Muscle of back (tissue), 11 donors: Measurements from ENCODE around the gene PI4KB. TPM values are rescaled to one million over a fixed set of nuclear protein-coding genes. Genes with fewer than 3 reads are reported as not detected.

Source experiments
- DNase-seq, 3 donors: peaks; one replicate each; pipeline versions ENCODE4 v3.0.0 to v3.0.0-alpha.2; 2013
- polyA plus RNA-seq, 10 donors: library from polyadenylated mRNA; unstranded; fragments of 120-200 nt; gene quantifications; one replicate each; pipeline ENCODE4 v1.2.1, GENCODE V29; 2013; ENCODE audit not compliant: insufficient read length in 10 of 10

Gene PI4KB
- polyA plus RNA-seq, 10 donors = 37.4 to 57.5 (median 46.2) TPM

GRCh38 chr1:151312826-151313225 is 14.4 kb downstream of the PI4KB start:
- no peak for DNase-seq

GRCh38 chr1:151312411-151312810 is 14.8 kb downstream of the PI4KB start:
- no peak for DNase-seq

GRCh38 chr1:151311589-151312331 is 15.5 kb downstream of the PI4KB start:
- peak in 1 of 3 donors; percentile 96 for DNase-seq

- DNase-seq = no peak
Observed at GRCh38 chr1:151311011-151311410, 16.2 kb downstream of the PI4KB start.

- peak in 2 of 3 donors; percentile 52 to 72 for DNase-seq
Observed at GRCh38 chr1:151309811-151310323, 17.3 kb downstream of the PI4KB start.

- DNase-seq = no peak
Observed at GRCh38 chr1:151294742-151295462, 32.3 kb downstream of the PI4KB start.

GRCh38 chr1:151293093-151293492 is 34.1 kb downstream of the PI4KB start:
- DNase-seq = no peak

- peak in 1 of 3 donors; percentile 44 for DNase-seq
Observed at GRCh38 chr1:151292207-151293030, 34.8 kb downstream of the PI4KB start.

GRCh38 chr1:151290709-151291303 is 36.4 kb downstream of the PI4KB start:
- peak in 1 of 3 donors; percentile 23 for DNase-seq

- no peak for DNase-seq
Observed at GRCh38 chr1:151289991-151290708, 37.1 kb downstream of the PI4KB start.

- DNase-seq = no peak
Observed at GRCh38 chr1:151289080-151289935, 37.9 kb downstream of the PI4KB start.

- DNase-seq = no peak
Observed at GRCh38 chr1:151288502-151288901, 38.7 kb downstream of the PI4KB start.

GRCh38 chr1:151287767-151288500 is 39.3 kb downstream of the PI4KB start:
- no peak for DNase-seq

GRCh38 chr1:151287341-151287699 is 39.9 kb downstream of the PI4KB start:
- no peak for DNase-seq

GRCh38 chr1:151286619-151287340 is 40.4 kb downstream of the PI4KB start:
- DNase-seq = no peak

- no peak for DNase-seq
Observed at GRCh38 chr1:151284013-151284577, 43.1 kb downstream of the PI4KB start.

- DNase-seq = peak in 1 of 3 donors; percentile 54
Observed at GRCh38 chr1:151282883-151283725, 44.1 kb downstream of the PI4KB start.
